ENCODE data around the gene ZNF451.

GRCh38 chr6:57074383-57074782 is 15.6 kb upstream of the ZNF451 start:
- TF ChIP-seq POLR2AphosphoS5 (IDR thresholded peaks at IDR 0.05; ENCODE audit: low read depth) (no peak), REST (IDR thresholded peaks at IDR 0.05; ENCODE audit: insufficient replicate concordance, low read depth) (no peak)

All from HL-60 (cell line).